Thyroid gland (tissue), 4 donors: ENCODE results near the gene MCF2L. TPM values are rescaled to one million over a fixed set of nuclear protein-coding genes. Genes with fewer than 3 reads are reported as not detected.

Experiments used
- DNase-seq, 2 donors: peaks; one replicate each; pipeline ENCODE4 v3.0.0-alpha.2; 2019
- H3K27ac ChIP-seq, 3 donors: fragments of 200-600 bp; sonication (generic); 1 replicate in 2 of 3; 2 replicates in 1 of 3; pipeline ENCODE4 v1.5.1; 2016 to 2019; ENCODE audit warnings: mild to moderate bottlenecking in 1 of 3, moderate library complexity in 1 of 3
- H3K27me3 ChIP-seq: fragments of 200-600 bp; sonication (generic); one replicate; pipeline ENCODE4 v1.5.1; 2019
- H3K36me3 ChIP-seq, 2 donors: fragments of 200-600 bp; sonication (generic); one replicate each; pipeline ENCODE4 v1.5.1; 2016 to 2019
- H3K4me1 ChIP-seq, 2 donors: fragments of 200-600 bp; sonication (generic); one replicate each; pipeline ENCODE4 v1.5.1; 2017 to 2019
- H3K4me3 ChIP-seq, 3 donors: fragments of 200-600 bp; sonication (generic); replicated peaks in 1 of 3; 1 replicate in 2 of 3; 2 replicates in 1 of 3; pipeline ENCODE4 v1.5.1; 2016; ENCODE audit warnings: mild to moderate bottlenecking in 1 of 3
- H3K9me3 ChIP-seq: fragments of 200-600 bp; sonication (generic); one replicate; pipeline ENCODE4 v1.5.1; 2017
- POLR2A ChIP-seq, 2 donors: fragments of 450-650 bp; IDR thresholded peaks; one replicate each; pipeline ENCODE4 v1.6.1; 2017; ENCODE audit warnings: antibody characterized with exemption in 2 of 2, mild to moderate bottlenecking in 2 of 2, moderate library complexity in 1 of 2
- WGBS, 2 donors: methylation state at CpG; one replicate each; pipeline ENCODE4 v1.1.5; 2017; 5-methylcytosine and 5-hydroxymethylcytosine counted together
- intact Hi-C: fragments of 100-400 bp; cut with DNase I; formaldehyde crosslinking; loops from one replicate; pipeline ENCODE4 v1.15.1; 2023
- total RNA-seq, 4 donors: library from RNA; depleted of rRNA; stranded (reverse); fragments of >200 nt; gene quantifications; one replicate each; pipeline ENCODE4 v1.2.3, GENCODE V29; 2016
- TF ChIP-seq, protein P1 (sequence below), 6 experiments: fragments of 200-600 bp in 3 of 6; fragments of 450-650 bp in 3 of 6; sonication (generic) in 3 of 6; IDR thresholded peaks; one replicate each; pipeline ENCODE4 v1.5.1; 2016 to 2019; ENCODE audit warnings: antibody characterized with exemption in 6 of 6, mild to moderate bottlenecking in 2 of 6, inconsistent platforms in 1 of 6, moderate library complexity in 1 of 6

The MCF2L gene
- total RNA-seq, 4 donors from 2014 or later: 35.6 to 83.4 (median 43.6) TPM

- Histone ChIP-seq H3K9me3 (no peaks in the 10 kb centered on the region), H3K27ac (peak overlapping the region in 1 of 3 donors; percentile 61), H3K27me3 (no peaks in the 10 kb centered on the region), H3K4me3 (no peak overlapping the region), H3K36me3 (no peaks in the 10 kb centered on the region), H3K4me1 (peaks cover 0 to 3% of the 10 kb centered on the region in 2 donors)
- 67 to 69% methylated on average over 6 to 7 of the region's 7 CpGs for WGBS, 2 donors
- DNase-seq: no peak
- intact Hi-C loops: no loop called here
- TF ChIP-seq POLR2A (IDR thresholded peaks at IDR 0.05): no peak
- TF ChIP-seq, protein P1, sequence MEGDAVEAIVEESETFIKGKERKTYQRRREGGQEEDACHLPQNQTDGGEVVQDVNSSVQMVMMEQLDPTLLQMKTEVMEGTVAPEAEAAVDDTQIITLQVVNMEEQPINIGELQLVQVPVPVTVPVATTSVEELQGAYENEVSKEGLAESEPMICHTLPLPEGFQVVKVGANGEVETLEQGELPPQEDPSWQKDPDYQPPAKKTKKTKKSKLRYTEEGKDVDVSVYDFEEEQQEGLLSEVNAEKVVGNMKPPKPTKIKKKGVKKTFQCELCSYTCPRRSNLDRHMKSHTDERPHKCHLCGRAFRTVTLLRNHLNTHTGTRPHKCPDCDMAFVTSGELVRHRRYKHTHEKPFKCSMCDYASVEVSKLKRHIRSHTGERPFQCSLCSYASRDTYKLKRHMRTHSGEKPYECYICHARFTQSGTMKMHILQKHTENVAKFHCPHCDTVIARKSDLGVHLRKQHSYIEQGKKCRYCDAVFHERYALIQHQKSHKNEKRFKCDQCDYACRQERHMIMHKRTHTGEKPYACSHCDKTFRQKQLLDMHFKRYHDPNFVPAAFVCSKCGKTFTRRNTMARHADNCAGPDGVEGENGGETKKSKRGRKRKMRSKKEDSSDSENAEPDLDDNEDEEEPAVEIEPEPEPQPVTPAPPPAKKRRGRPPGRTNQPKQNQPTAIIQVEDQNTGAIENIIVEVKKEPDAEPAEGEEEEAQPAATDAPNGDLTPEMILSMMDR (IDR thresholded peaks at IDR 0.05): no peak
These were observed 8.3 kb upstream of the MCF2L start for GRCh38 chr13:112960706-112961105.

DNA sequence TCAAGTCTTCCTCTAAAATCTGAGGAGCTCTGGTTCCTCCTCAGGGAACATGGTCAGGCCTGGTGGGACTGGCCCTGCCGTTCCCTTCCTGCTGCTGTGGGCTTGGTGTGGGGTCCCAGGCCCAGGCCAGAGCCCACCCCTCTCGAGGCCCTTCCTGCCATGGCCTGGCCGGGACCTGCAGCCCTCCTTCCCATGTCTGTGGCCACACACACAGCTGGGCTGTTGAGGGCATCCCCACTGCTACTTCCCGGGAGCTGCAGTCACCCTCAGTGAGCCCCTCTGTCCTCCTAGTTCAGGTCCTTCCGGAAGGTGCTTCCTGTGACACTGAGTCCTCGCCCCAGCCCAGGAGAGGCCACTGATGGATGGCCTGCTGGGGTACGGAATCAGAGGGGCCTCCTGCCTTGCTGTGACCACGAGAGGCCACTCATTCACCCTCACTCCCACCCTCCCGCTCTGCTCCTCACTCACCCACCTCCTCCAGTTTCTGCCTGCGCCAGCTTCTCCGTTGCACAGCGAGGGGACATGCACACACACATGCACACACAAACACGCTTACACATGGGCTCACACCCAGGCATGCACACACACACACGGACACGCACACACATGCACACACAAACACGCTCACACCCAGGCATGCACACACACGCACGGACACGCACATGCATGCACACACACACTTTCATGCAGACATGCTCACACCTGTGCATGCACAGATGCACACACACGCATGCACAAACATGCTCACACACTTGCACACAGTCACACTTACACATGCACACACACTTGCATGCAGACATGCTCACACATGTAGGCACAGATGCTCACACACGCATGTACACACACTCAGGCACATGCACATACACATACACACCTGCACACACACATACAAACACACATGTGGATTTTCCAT, 7.3 kb upstream of the MCF2L start:
- no peaks in the 10 kb centered on the region for H3K27me3 ChIP-seq
- H3K4me3 ChIP-seq: no peak overlapping the region
- no peaks in the 10 kb centered on the region for H3K36me3 ChIP-seq
- no peak for DNase-seq
- TF ChIP-seq, protein P1 (IDR thresholded peaks at IDR 0.05): no peak
- TF ChIP-seq POLR2A (IDR thresholded peaks at IDR 0.05): no peak
- 66 to 83% methylated on average over 13 to 18 of the region's 21 CpGs for WGBS, 2 donors
- H3K9me3 ChIP-seq: no peaks in the 10 kb centered on the region
- H3K4me1 ChIP-seq: peaks cover 0 to 3% of the 10 kb centered on the region in 2 donors
- H3K27ac ChIP-seq: no peak overlapping the region
- intact Hi-C loops: no loop called here

DNA sequence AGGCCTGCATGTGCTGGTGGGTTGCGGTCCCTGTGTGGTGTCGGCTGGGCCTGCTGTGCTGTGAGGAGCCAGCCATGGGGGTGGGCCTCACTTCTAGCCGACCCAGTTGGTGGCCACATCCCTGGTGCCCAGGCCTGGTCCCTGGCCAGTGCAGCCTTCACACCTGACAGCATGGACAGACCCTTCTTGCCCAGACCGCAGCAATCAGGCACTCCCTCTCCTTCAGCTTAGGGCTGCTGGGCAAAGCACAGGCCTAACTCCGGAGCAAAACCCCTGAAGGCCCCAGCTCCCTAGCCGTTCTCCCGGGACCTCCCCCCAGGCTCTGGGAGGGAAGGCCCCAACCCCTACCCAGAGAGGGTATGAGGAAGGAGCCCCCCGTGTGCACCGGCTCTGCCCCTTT, 6.6 kb upstream of the MCF2L start:
- Histone ChIP-seq H3K9me3 (no peaks in the 10 kb centered on the region), H3K27ac (no peak overlapping the region), H3K27me3 (no peaks in the 10 kb centered on the region), H3K36me3 (no peaks in the 10 kb centered on the region), H3K4me3 (no peak overlapping the region), H3K4me1 (peaks cover 0 to 3% of the 10 kb centered on the region in 2 donors)
- TF ChIP-seq, protein P1 (IDR thresholded peaks at IDR 0.05): no peak
- TF ChIP-seq POLR2A (IDR thresholded peaks at IDR 0.05): no peak
- intact Hi-C loops: no loop called here
- 65 to 100% methylated on average over 5 to 6 of the region's 9 CpGs for WGBS, 2 donors
- DNase-seq: no peak

GRCh38 chr13:112962911-112963625, 5.9 kb upstream of the MCF2L start:
- H3K4me3 ChIP-seq: no peak overlapping the region

More at GRCh38 chr13:112962911-112963625, 5.9 kb upstream of the MCF2L start:
- no peaks in the 10 kb centered on the region for H3K36me3 ChIP-seq
- intact Hi-C loops: no loop called here
- H3K27me3 ChIP-seq: no peaks in the 10 kb centered on the region
- TF ChIP-seq, protein P1 (IDR thresholded peaks at IDR 0.05): no peak
- no peak for TF ChIP-seq POLR2A (IDR thresholded peaks at IDR 0.05)
- H3K27ac ChIP-seq: no peak overlapping the region
- no peaks in the 10 kb centered on the region for H3K9me3 ChIP-seq
- 72 to 85% methylated on average over 15 of the region's 16 CpGs for WGBS, 2 donors
- H3K4me1 ChIP-seq: peaks cover 0 to 4% of the 10 kb centered on the region in 2 donors
- no peak for DNase-seq
